DND-41 (cell line): ENCODE measurements around the gene TTC8.

ENCODE experiments used
- ATAC-seq: fragments of 200-7000 bp; cut with Tn5 transposase; 3 replicates; pipeline ENCODE4 v1.9.1; 2021; ENCODE audit warnings: low read depth; ENCODE audit not compliant: insufficient read depth
- DNase-seq: peaks from one replicate; pipeline ENCODE4 v3.0.0-alpha.2; 2020
- H2AFZ ChIP-seq: 2 replicates; pipeline ENCODE4 v1.6.0; 2012; ENCODE audit warnings: low read depth, low read length
- H3K27ac ChIP-seq: 2 replicates; pipeline ENCODE4 v1.5.1; 2012; ENCODE audit warnings: low read length, inconsistent platforms
- H3K27me3 ChIP-seq: fragments of 200-600 bp; sonication (generic); 2 replicates; pipeline ENCODE4 v1.6.0; 2012; ENCODE audit warnings: low read length, mild to moderate bottlenecking, inconsistent platforms; ENCODE audit not compliant: insufficient read depth, poor library complexity
- H3K36me3 ChIP-seq: 2 replicates; pipeline ENCODE4 v1.5.1; 2012; ENCODE audit warnings: low read length, inconsistent platforms; ENCODE audit not compliant: insufficient read depth
- H3K4me1 ChIP-seq: 2 replicates; pipeline ENCODE4 v1.5.1; 2012; ENCODE audit warnings: mild to moderate bottlenecking, low read length; ENCODE audit not compliant: insufficient read depth
- H3K4me2 ChIP-seq: 2 replicates; pipeline ENCODE4 v1.6.0; 2012; ENCODE audit warnings: mild to moderate bottlenecking, moderate library complexity, low read length, inconsistent platforms; ENCODE audit not compliant: insufficient read depth
- H3K4me3 ChIP-seq, 2 experiments: fragments of 200-600 bp in 1 of 2; shearing (Covaris generic) in 1 of 2; 2 replicates each; pipeline ENCODE4 v1.5.1; 2012 to 2016; ENCODE audit warnings: inconsistent platforms in 2 of 2, low read length in 2 of 2, mild to moderate bottlenecking in 2 of 2, low read depth in 1 of 2, moderate library complexity in 1 of 2
- H3K79me2 ChIP-seq: 2 replicates; pipeline ENCODE4 v1.6.0; 2012; ENCODE audit warnings: low read length, inconsistent platforms; ENCODE audit not compliant: insufficient read depth
- H3K9ac ChIP-seq: 2 replicates; pipeline ENCODE4 v1.6.0; 2012; ENCODE audit warnings: low read depth, mild to moderate bottlenecking, inconsistent platforms, low read length, moderate library complexity
- H3K9me3 ChIP-seq: 2 replicates; pipeline ENCODE4 v1.5.1; 2012; ENCODE audit warnings: low read length, moderate library complexity, mild to moderate bottlenecking, inconsistent platforms; ENCODE audit not compliant: insufficient read depth, severe bottlenecking
- H4K20me1 ChIP-seq: 2 replicates; pipeline ENCODE4 v1.6.0; 2012; ENCODE audit warnings: low read length; ENCODE audit not compliant: insufficient read depth
- CTCF ChIP-seq: IDR thresholded peaks from 2 replicates; pipeline ENCODE4 v1.5.1; 2012; ENCODE audit warnings: borderline replicate concordance, low read length, moderate library complexity, mild to moderate bottlenecking; ENCODE audit not compliant: poor library complexity, severe bottlenecking; ENCODE audit errors: extremely low read depth
- EZH2 ChIP-seq: IDR thresholded peaks from 3 replicates; pipeline ENCODE4 v1.6.1; 2012; ENCODE audit warnings: borderline replicate concordance, low read depth, mild to moderate bottlenecking, moderate library complexity, low read length, inconsistent platforms; ENCODE audit not compliant: severe bottlenecking

TTC8 gene

GRCh38 chr14:88824314-88825077 lies at the start of gene TTC8:
TSS of gene TTC8 (plus strand) at chr14:88824651. CDS start at chr14:88824708, 57 bp downstream.
- H3K27ac ChIP-seq, result peak within 1 kb of the TSS; percentile 85
- no peaks in the 10 kb centered on the region for H3K9me3 ChIP-seq
- H3K4me1 ChIP-seq, result peaks cover 19% of the 10 kb centered on the region
- DNase-seq (peak; percentile 86), ATAC-seq (peak; percentile 96)
- H3K36me3 ChIP-seq, result no peaks in the 10 kb centered on the region
- H3K79me2 ChIP-seq, result no peaks in the 10 kb centered on the region
- H3K27me3 ChIP-seq, result no peaks in the 10 kb centered on the region
- H3K9ac ChIP-seq, result peak within 1 kb of the TSS; percentile 83
- H3K4me3 ChIP-seq, result peak within 1 kb of the TSS; percentile 94 to 99
- peak within 1 kb of the TSS; percentile 72 for H3K4me2 ChIP-seq
- peak within 1 kb of the TSS; percentile 78 for H2AFZ ChIP-seq
- no peaks in the 10 kb centered on the region for H4K20me1 ChIP-seq
- TF ChIP-seq CTCF, result no peak

GRCh38 chr14:88775532-88775931 lies 48.9 kb upstream of the TTC8 start:
- DNase-seq (no peak), ATAC-seq (peak; percentile 7; the same call in 1 of the 3 replicates)
- Histone ChIP-seq H3K79me2 (peaks cover 2% of the 10 kb centered on the region; the same call in 1 of the 2 replicates), H3K27me3 (no peaks in the 10 kb centered on the region), H2AFZ (no peak overlapping the region), H3K4me3 (no peak overlapping the region), H3K9me3 (no peaks in the 10 kb centered on the region), H3K9ac (no peak overlapping the region), H3K4me1 (no peaks in the 10 kb centered on the region), H3K36me3 (no peaks in the 10 kb centered on the region), H3K27ac (no peak overlapping the region), H4K20me1 (no peaks in the 10 kb centered on the region), H3K4me2 (no peak overlapping the region)
- TF ChIP-seq CTCF, result no peak
- no peak for TF ChIP-seq EZH2

- Histone ChIP-seq H3K4me1 (peaks cover 9% of the 10 kb centered on the region), H4K20me1 (no peaks in the 10 kb centered on the region), H2AFZ (no peak overlapping the region), H3K9ac (no peak overlapping the region), H3K27me3 (no peaks in the 10 kb centered on the region), H3K4me3 (no peak overlapping the region), H3K9me3 (peaks cover 23% of the 10 kb centered on the region), H3K36me3 (no peaks in the 10 kb centered on the region; the same call in 1 of the 2 replicates), H3K79me2 (peaks cover 19% of the 10 kb centered on the region; the same call in 1 of the 2 replicates), H3K27ac (no peak overlapping the region), H3K4me2 (no peak overlapping the region)
- DNase-seq (no peak), ATAC-seq (no peak)
- TF ChIP-seq CTCF (no peak), EZH2 (no peak)
Measured at GRCh38 chr14:88785911-88786310, 38.5 kb upstream of the TTC8 start.
